CD14-positive monocyte (primary cell): ENCODE measurements around the gene PLXNA2. TPM values are rescaled to one million over a fixed set of nuclear protein-coding genes. Genes with fewer than 3 reads are reported as not detected.

Experiments used
- DNase-seq, 3 donors: peaks; one replicate each; pipeline ENCODE4 v3.0.0-alpha.2; 2011 to 2022
- H2AFZ ChIP-seq: 2 replicates; pipeline ENCODE4 v1.6.0; 2012; ENCODE audit warnings: mild to moderate bottlenecking, low read depth, low read length, inconsistent platforms; ENCODE audit not compliant: insufficient read depth, poor library complexity, severe bottlenecking
- H3K27ac ChIP-seq, 2 donors: 1 replicate in 1 of 2; 2 replicates in 1 of 2; pipeline ENCODE4 v1.5.1; 2012 to 2013; ENCODE audit warnings: low read length in 2 of 2, control low read depth in 1 of 2, inconsistent platforms in 1 of 2, low read depth in 1 of 2, mild to moderate bottlenecking in 1 of 2
- H3K27me3 ChIP-seq, 2 donors: one replicate each; pipeline versions ENCODE4 v1.6.0 to v1.6.1; 2011 to 2013; ENCODE audit warnings: low read length in 2 of 2; ENCODE audit not compliant: control insufficient read depth in 2 of 2, insufficient read depth in 2 of 2
- H3K36me3 ChIP-seq, 2 donors: replicated peaks in 1 of 2; 1 replicate in 1 of 2; 2 replicates in 1 of 2; pipeline versions ENCODE4 v1.5.1 to v1.6.1; 2012 to 2013; ENCODE audit warnings: low read length in 2 of 2, control low read depth in 1 of 2, inconsistent platforms in 1 of 2, mild to moderate bottlenecking in 1 of 2; ENCODE audit not compliant: insufficient read depth in 2 of 2, control insufficient read depth in 1 of 2
- H3K4me1 ChIP-seq, 2 donors: 1 replicate in 1 of 2; 2 replicates in 1 of 2; pipeline versions ENCODE4 v1.5.1 to v1.6.1; 2012 to 2013; ENCODE audit warnings: low read length in 2 of 2, control low read depth in 1 of 2, inconsistent platforms in 1 of 2, mild to moderate bottlenecking in 1 of 2, moderate library complexity in 1 of 2; ENCODE audit not compliant: insufficient read depth in 2 of 2, control insufficient read depth in 1 of 2
- H3K4me2 ChIP-seq: replicated peaks from 2 replicates; pipeline ENCODE3; 2012; ENCODE audit warnings: low read length, moderate library complexity, mild to moderate bottlenecking; ENCODE audit not compliant: poor library complexity, severe bottlenecking; ENCODE audit errors: extremely low read depth
- H3K4me3 ChIP-seq, 3 experiments: fragments of 200-600 bp in 1 of 3; sonication (generic) in 1 of 3; replicated peaks in 1 of 3; 1 replicate in 2 of 3; 2 replicates in 1 of 3; pipeline ENCODE4 v1.5.1; 2011 to 2013; ENCODE audit warnings: low read length in 3 of 3, mild to moderate bottlenecking in 3 of 3, control low read depth in 2 of 3, low read depth in 2 of 3, inconsistent platforms in 1 of 3, moderate library complexity in 1 of 3
- H3K79me2 ChIP-seq: 2 replicates; pipeline ENCODE4 v1.6.0; 2012; ENCODE audit warnings: mild to moderate bottlenecking, control low read depth, inconsistent platforms, low read length, moderate library complexity; ENCODE audit not compliant: insufficient read depth
- H3K9ac ChIP-seq: 2 replicates; pipeline ENCODE4 v1.6.0; 2017; ENCODE audit warnings: low read length, mild to moderate bottlenecking; ENCODE audit not compliant: insufficient read depth, poor library complexity, severe bottlenecking
- H3K9me3 ChIP-seq, 2 donors: replicated peaks in 1 of 2; 1 replicate in 1 of 2; 2 replicates in 1 of 2; pipeline versions ENCODE4 v1.5.1 to v1.6.1; 2012 to 2013; ENCODE audit warnings: low read length in 2 of 2, control low read depth in 1 of 2; ENCODE audit not compliant: control insufficient read depth in 1 of 2, insufficient read depth in 1 of 2
- H4K20me1 ChIP-seq: 2 replicates; pipeline ENCODE4 v1.6.0; 2012; ENCODE audit warnings: mild to moderate bottlenecking, low read length, control low read depth, moderate library complexity; ENCODE audit not compliant: insufficient read depth
- H3K27ac Mint-ChIP-seq, 7 donors: one replicate each; pipeline ENCODE4 v1.8.0; 2020; ENCODE audit warnings: mild to moderate bottlenecking in 7 of 7, mixed read lengths in 7 of 7, moderate library complexity in 6 of 7, inconsistent platforms in 2 of 7
- H3K27me3 Mint-ChIP-seq, 3 donors: one replicate each; pipeline ENCODE4 v1.8.0; 2021 to 2022; ENCODE audit warnings: low read depth in 3 of 3, mild to moderate bottlenecking in 3 of 3, mixed read lengths in 3 of 3, moderate library complexity in 3 of 3, inconsistent platforms in 1 of 3
- H3K36me3 Mint-ChIP-seq, 2 donors: one replicate each; pipeline ENCODE4 v1.8.0; 2020; ENCODE audit warnings: mixed read lengths in 2 of 2, inconsistent platforms in 1 of 2, mild to moderate bottlenecking in 1 of 2
- H3K4me1 Mint-ChIP-seq: one replicate; pipeline ENCODE4 v1.8.0; 2020; ENCODE audit warnings: mild to moderate bottlenecking, mixed read lengths
- H3K4me3 Mint-ChIP-seq, 2 donors: one replicate each; pipeline ENCODE4 v1.8.0; 2020; ENCODE audit warnings: mild to moderate bottlenecking in 2 of 2, mixed read lengths in 2 of 2, moderate library complexity in 1 of 2
- H3K9me3 Mint-ChIP-seq, 7 donors: one replicate each; pipeline ENCODE4 v1.8.0; 2020 to 2022; ENCODE audit warnings: mixed read lengths in 7 of 7, mild to moderate bottlenecking in 6 of 7, moderate library complexity in 6 of 7, inconsistent platforms in 2 of 7
- CTCF ChIP-seq: fragments of 200-600 bp; IDR thresholded peaks from one replicate; pipeline ENCODE4 v1.8.0; 2022; ENCODE audit warnings: antibody characterized with exemption, mild to moderate bottlenecking
- WGBS: methylation state at CpG from one replicate; pipeline ENCODE4 v1.1.5; 2013; ENCODE audit warnings: missing lambda C conversion rate; ENCODE audit not compliant: insufficient coverage; 5-methylcytosine and 5-hydroxymethylcytosine counted together
- intact Hi-C, 2 donors: fragments of 100-400 bp; cut with micrococcal nuclease; formaldehyde crosslinking; loops; one replicate each; pipeline versions ENCODE4 v1.15.0 to v1.15.1; 2023
- polyA plus RNA-seq, 3 donors: library from polyadenylated mRNA; depleted of rRNA in 1 of 3; unstranded in 2 of 3; stranded (reverse) in 1 of 3; fragments of 300-500 nt in 2 of 3; fragments of >200 nt in 1 of 3; fragmentation: Illumina TruSeq in 2 of 3; gene quantifications; 1 replicate in 2 of 3; 2 replicates in 1 of 3; pipeline ENCODE4 v1.2.3, GENCODE V29; 2012 to 2021

The PLXNA2 gene
- polyA plus RNA-seq, 3 donors: 0.75 to 2.1 (median 1.1) TPM

GRCh38 chr1:208254862-208255261 lies 10.7 kb upstream of the PLXNA2 start:
- H3K9me3 ChIP-seq: no peaks in the 10 kb centered on the region
- no peaks in the 10 kb centered on the region for H3K4me1 ChIP-seq
- Mint-ChIP-seq H3K9me3 (peaks cover 0 to 5% (median under 1%) of the 10 kb centered on the region in 7 donors), H3K4me3 (no peak overlapping the region), H3K4me1 (no peaks in the 10 kb centered on the region), H3K36me3 (no peaks in the 10 kb centered on the region), H3K27ac (no peak overlapping the region), H3K27me3 (peaks cover 8 to 31% (median 9%) of the 10 kb centered on the region in 3 donors)
- no peak overlapping the region for H2AFZ ChIP-seq
- TF ChIP-seq CTCF: no peak
- H3K9ac ChIP-seq: no peak overlapping the region
- no peak overlapping the region for H3K27ac ChIP-seq
- no peaks in the 10 kb centered on the region for H3K36me3 ChIP-seq
- H3K4me3 ChIP-seq: no peak overlapping the region
- WGBS: no CpG with 5 or more reads among the region's 1 CpG
- no peak for DNase-seq
- no peaks in the 10 kb centered on the region for H3K79me2 ChIP-seq
- no peaks in the 10 kb centered on the region for H4K20me1 ChIP-seq
- H3K27me3 ChIP-seq: peaks cover 0 to 3% of the 10 kb centered on the region in 2 donors
- intact Hi-C loops: no loop called here
- H3K4me2 ChIP-seq: no peak overlapping the region

- H3K4me2 ChIP-seq: no peak overlapping the region
- DNase-seq: no peak
- WGBS: no CpG with 5 or more reads among the region's 1 CpG
- Mint-ChIP-seq H3K36me3 (no peaks in the 10 kb centered on the region), H3K4me3 (no peak overlapping the region), H3K4me1 (no peaks in the 10 kb centered on the region), H3K27ac (no peak overlapping the region), H3K27me3 (peaks cover 8 to 32% (median 9%) of the 10 kb centered on the region in 3 donors), H3K9me3 (peaks cover 0 to 3% (median 0%) of the 10 kb centered on the region in 7 donors)
- no peak overlapping the region for H3K9ac ChIP-seq
- no peaks in the 10 kb centered on the region for H4K20me1 ChIP-seq
- no peak overlapping the region for H3K27ac ChIP-seq
- no peaks in the 10 kb centered on the region for H3K9me3 ChIP-seq
- H3K4me1 ChIP-seq: no peaks in the 10 kb centered on the region
- no peak overlapping the region for H2AFZ ChIP-seq
- intact Hi-C loops: no loop called here
- H3K27me3 ChIP-seq: peaks cover 0 to 3% of the 10 kb centered on the region in 2 donors
- no peak for TF ChIP-seq CTCF
- no peak overlapping the region for H3K4me3 ChIP-seq
- no peaks in the 10 kb centered on the region for H3K36me3 ChIP-seq
- no peaks in the 10 kb centered on the region for H3K79me2 ChIP-seq
These were observed 10.2 kb upstream of the PLXNA2 start for GRCh38 chr1:208254376-208254775.
